Neural cell (in vitro differentiated cells): ENCODE results near the gene VSTM4. TPM values are rescaled to one million over a fixed set of nuclear protein-coding genes. Genes with fewer than 3 reads are reported as not detected.

Source experiments
- H2AFZ ChIP-seq: fragments of 200-600, 300-800 bp; sonication (generic), shearing (Covaris generic); 2 replicates; pipeline ENCODE4 v1.6.0; 2014; ENCODE audit warnings: low read depth, mild to moderate bottlenecking, antibody characterized with exemption, low read length, moderate library complexity
- H3F3A ChIP-seq: fragments of 200-600 bp; shearing (Covaris generic); 2 replicates; pipeline ENCODE4 v1.6.1; 2016; ENCODE audit warnings: mild to moderate bottlenecking, moderate library complexity, mixed read lengths, antibody characterized with exemption, low read length; ENCODE audit not compliant: insufficient read depth, poor library complexity, severe bottlenecking
- H3K27ac ChIP-seq: fragments of 200-600, 300-800 bp; sonication (generic), shearing (Covaris generic); 2 replicates; pipeline ENCODE4 v1.5.1; 2014; ENCODE audit warnings: mild to moderate bottlenecking, low read length, moderate library complexity
- H3K27me3 ChIP-seq: fragments of 300-800, 200-600 bp; sonication (generic), shearing (Covaris generic); 2 replicates; pipeline ENCODE4 v1.6.0; 2014; ENCODE audit warnings: mild to moderate bottlenecking, low read depth, low read length, moderate library complexity; ENCODE audit not compliant: insufficient read depth
- H3K36me3 ChIP-seq: fragments of 300-800, 200-600 bp; sonication (generic), shearing (Covaris generic); 2 replicates; pipeline ENCODE4 v1.5.1; 2014; ENCODE audit warnings: mild to moderate bottlenecking, antibody characterized with exemption, low read length, moderate library complexity; ENCODE audit not compliant: insufficient read depth
- H3K4me2 ChIP-seq: fragments of 300-800, 200-600 bp; sonication (generic), shearing (Covaris generic); 2 replicates; pipeline ENCODE4 v1.6.0; 2014; ENCODE audit warnings: mild to moderate bottlenecking, low read length
- H3K4me3 ChIP-seq: fragments of 300-800, 200-600 bp; sonication (generic), shearing (Covaris generic); 2 replicates; pipeline ENCODE4 v1.5.1; 2014; ENCODE audit warnings: mild to moderate bottlenecking, low read length, moderate library complexity
- H3K79me2 ChIP-seq: fragments of 200-600 bp; shearing (Covaris generic); replicated peaks from 2 replicates; pipeline ENCODE4 v1.6.0; 2014; ENCODE audit warnings: mild to moderate bottlenecking, low read length, moderate library complexity; ENCODE audit not compliant: insufficient read depth
- H3K9ac ChIP-seq: fragments of 300-800, 200-600 bp; sonication (generic), shearing (Covaris generic); 2 replicates; pipeline ENCODE4 v1.6.1; 2016; ENCODE audit warnings: mild to moderate bottlenecking, low read length, mixed read lengths
- H3K9me2 ChIP-seq: fragments of 200-600 bp; shearing (Covaris generic); 2 replicates; pipeline ENCODE4 v1.6.1; 2016; ENCODE audit warnings: mild to moderate bottlenecking, low read length, mixed read lengths; ENCODE audit not compliant: insufficient read depth
- H3K9me3 ChIP-seq: fragments of 200-600, 300-800 bp; sonication (generic), shearing (Covaris generic); 2 replicates; pipeline ENCODE4 v1.6.1; 2016; ENCODE audit warnings: mild to moderate bottlenecking, mixed run types, low read length, moderate library complexity, mixed read lengths
- H4K20me1 ChIP-seq: fragments of 200-600 bp; shearing (Covaris generic); 2 replicates; pipeline ENCODE4 v1.6.1; 2016; ENCODE audit warnings: mild to moderate bottlenecking, mixed run types; ENCODE audit not compliant: insufficient read depth
- CTCF ChIP-seq: fragments of 450-650 bp; IDR thresholded peaks from 2 replicates; pipeline ENCODE4 v1.5.1; 2014; ENCODE audit warnings: antibody characterized with exemption, mild to moderate bottlenecking, moderate library complexity; ENCODE audit not compliant: poor library complexity, severe bottlenecking
- EP300 ChIP-seq: fragments of 450-650 bp; conservative IDR thresholded peaks from 2 replicates; pipeline ENCODE4 v1.6.1; 2014; ENCODE audit warnings: antibody characterized with exemption, mild to moderate bottlenecking, moderate library complexity; ENCODE audit not compliant: poor library complexity, severe bottlenecking
- EZH2 ChIP-seq: fragments of 200-600, 300-800 bp; shearing (Covaris generic), sonication (generic); IDR thresholded peaks from 2 replicates; pipeline ENCODE4 v1.6.1; 2014; ENCODE audit warnings: antibody characterized with exemption, low read length, borderline replicate concordance, mild to moderate bottlenecking; ENCODE audit not compliant: insufficient read depth, poor library complexity, severe bottlenecking
- MXI1 ChIP-seq: fragments of 450-650 bp; conservative IDR thresholded peaks from 2 replicates; pipeline ENCODE4 v1.6.1; 2014; ENCODE audit warnings: antibody characterized with exemption, mild to moderate bottlenecking; ENCODE audit not compliant: poor library complexity, severe bottlenecking
- POLR2AphosphoS5 ChIP-seq: IDR thresholded peaks from 2 replicates; pipeline ENCODE4 v1.6.1; 2012
- RAD21 ChIP-seq: fragments of 450-650 bp; conservative IDR thresholded peaks from 2 replicates; pipeline ENCODE4 v1.6.1; 2014; ENCODE audit warnings: antibody characterized with exemption, mild to moderate bottlenecking, moderate library complexity
- REST ChIP-seq: IDR thresholded peaks from 2 replicates; pipeline ENCODE4 v1.6.1; 2012; ENCODE audit warnings: borderline replicate concordance
- SMC3 ChIP-seq: fragments of 450-650 bp; conservative IDR thresholded peaks from 2 replicates; pipeline ENCODE4 v1.6.1; 2014; ENCODE audit warnings: antibody characterized with exemption, mild to moderate bottlenecking, moderate library complexity; ENCODE audit not compliant: poor library complexity
- TAF1 ChIP-seq: IDR thresholded peaks from 2 replicates; pipeline ENCODE4 v1.6.1; 2012; ENCODE audit warnings: low read depth
- polyA plus RNA-seq: library from polyadenylated mRNA; depleted of rRNA; stranded (reverse); fragments of >200 nt; gene quantifications from 2 replicates; pipeline ENCODE4 v1.2.3, GENCODE V29; 2014

VSTM4 gene
- polyA plus RNA-seq, 1 donor from 2014 or later: 0.52 TPM

DNA sequence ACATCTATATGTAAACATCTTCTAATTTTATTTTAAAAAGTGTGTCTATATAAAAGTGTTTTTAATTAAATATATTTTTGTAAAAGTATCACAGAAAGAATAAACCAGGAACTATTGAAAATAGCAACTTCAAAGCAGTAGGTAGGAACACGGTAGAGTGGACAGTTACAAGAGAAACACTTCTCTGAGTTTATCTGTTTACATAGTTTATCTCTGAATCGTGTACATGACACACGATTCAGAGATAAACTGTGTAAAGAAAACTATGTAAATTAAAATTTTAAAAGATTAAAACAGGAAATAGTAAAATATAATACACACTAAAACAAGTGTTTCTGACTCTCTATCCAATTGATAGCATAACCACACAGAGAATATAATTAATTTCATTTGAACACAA, 43.6 kb upstream of the VSTM4 start:
- no peaks in the 10 kb centered on the region for H3K27me3 ChIP-seq
- no peak overlapping the region for H3K4me2 ChIP-seq
- H3K36me3 ChIP-seq: no peaks in the 10 kb centered on the region
- no peaks in the 10 kb centered on the region for H3K79me2 ChIP-seq
- no peak overlapping the region for H3K4me3 ChIP-seq
- H3K9ac ChIP-seq: no peak overlapping the region
- H4K20me1 ChIP-seq: no peaks in the 10 kb centered on the region
- H3K27ac ChIP-seq: no peak overlapping the region
- no peak overlapping the region for H2AFZ ChIP-seq
- TF ChIP-seq REST (no peak), POLR2AphosphoS5 (no peak), RAD21 (no peak), SMC3 (no peak), EP300 (no peak)
- no peaks in the 10 kb centered on the region for H3F3A ChIP-seq
- no peaks in the 10 kb centered on the region for H3K9me2 ChIP-seq
- no peaks in the 10 kb centered on the region for H3K9me3 ChIP-seq

- TF ChIP-seq REST (no peak), MXI1 (no peak), SMC3 (no peak), POLR2AphosphoS5 (no peak), RAD21 (no peak), EZH2 (no peak), CTCF (no peak), EP300 (no peak), TAF1 (no peak)
- Histone ChIP-seq H3K27ac (no peak overlapping the region), H3K9me3 (no peaks in the 10 kb centered on the region), H4K20me1 (no peaks in the 10 kb centered on the region), H3K4me3 (no peak overlapping the region), H3K27me3 (no peaks in the 10 kb centered on the region), H3K79me2 (no peaks in the 10 kb centered on the region), H3K36me3 (no peaks in the 10 kb centered on the region), H3K9me2 (no peaks in the 10 kb centered on the region), H2AFZ (no peak overlapping the region), H3F3A (no peaks in the 10 kb centered on the region), H3K4me2 (no peak overlapping the region), H3K9ac (no peak overlapping the region)
Observed at GRCh38 chr10:49158404-49158803, 43.1 kb upstream of the VSTM4 start.
